ENCODE measurements around the gene FXYD6. TPM values are rescaled to one million over a fixed set of nuclear protein-coding genes. Genes with fewer than 3 reads are reported as not detected.

FXYD6 gene
- total RNA-seq, 1 donor = not detected

GRCh38 chr11:117840881-117841550 lies 35.4 kb downstream of the FXYD6 start:
- H3K4me3 ChIP-seq (ENCODE audit: low read depth, low read length) = no peak overlapping the region
- no peak for DNase-seq (ENCODE audit: low read depth)
- no peak for TF ChIP-seq CTCF (IDR thresholded peaks at IDR 0.05; ENCODE audit: insufficient read depth, low read depth, low read length)

- TF ChIP-seq CTCF (IDR thresholded peaks at IDR 0.05; ENCODE audit: insufficient read depth, low read depth, low read length) = no peak
- H3K4me3 ChIP-seq (ENCODE audit: low read depth, low read length) = no peak overlapping the region
- DNase-seq (ENCODE audit: low read depth) = no peak
Observed at GRCh38 chr11:117839936-117840813, 36.3 kb downstream of the FXYD6 start.

GRCh38 chr11:117839380-117839881 lies 37.0 kb downstream of the FXYD6 start:
- no peak for TF ChIP-seq CTCF (IDR thresholded peaks at IDR 0.05; ENCODE audit: insufficient read depth, low read depth, low read length)
- H3K4me3 ChIP-seq (ENCODE audit: low read depth, low read length) = no peak overlapping the region
- DNase-seq (ENCODE audit: low read depth) = no peak

GRCh38 chr11:117838901-117839300 lies 37.6 kb downstream of the FXYD6 start:
- no peak for DNase-seq (ENCODE audit: low read depth)
- no peak overlapping the region for H3K4me3 ChIP-seq (ENCODE audit: low read depth, low read length)
- TF ChIP-seq CTCF (IDR thresholded peaks at IDR 0.05; ENCODE audit: insufficient read depth, low read depth, low read length) = no peak

GRCh38 chr11:117837791-117838190 lies 38.7 kb downstream of the FXYD6 start:
- H3K4me3 ChIP-seq (ENCODE audit: low read depth, low read length) = no peak overlapping the region
- no peak for TF ChIP-seq CTCF (IDR thresholded peaks at IDR 0.05; ENCODE audit: insufficient read depth, low read depth, low read length)
- no peak for DNase-seq (ENCODE audit: low read depth)

GRCh38 chr11:117837070-117837776 lies 39.2 kb downstream of the FXYD6 start:
- TF ChIP-seq CTCF (IDR thresholded peaks at IDR 0.05; ENCODE audit: insufficient read depth, low read depth, low read length) = no peak
- no peak overlapping the region for H3K4me3 ChIP-seq (ENCODE audit: low read depth, low read length)
- DNase-seq (ENCODE audit: low read depth) = no peak
